Ovary (tissue), 9 donors: ENCODE measurements around the gene CARMIL1. TPM values are rescaled to one million over a fixed set of nuclear protein-coding genes. Genes with fewer than 3 reads are reported as not detected.

Source experiments
- DNase-seq, 5 donors: peaks; one replicate each; pipeline ENCODE4 v3.0.0-alpha.2; 2019 to 2020
- H3K27ac ChIP-seq, 2 donors: fragments of 200-600 bp; one replicate each; pipeline versions ENCODE4 v1.5.1 to v1.8.0; 2019 to 2022
- H3K27me3 ChIP-seq: fragments of 200-600 bp; one replicate; pipeline ENCODE4 v1.8.0; 2022
- H3K36me3 ChIP-seq: fragments of 200-600 bp; sonication (generic); one replicate; pipeline ENCODE4 v1.5.1; 2019
- H3K4me1 ChIP-seq: one replicate; pipeline ENCODE4 v1.8.1; 2013; ENCODE audit warnings: mild to moderate bottlenecking, moderate library complexity; ENCODE audit not compliant: insufficient read depth
- H3K4me3 ChIP-seq: fragments of 200-600 bp; sonication (generic); one replicate; pipeline ENCODE4 v1.5.1; 2017
- H3K9me3 ChIP-seq, 2 donors: fragments of 200-600 bp in 1 of 2; sonication (generic) in 1 of 2; one replicate each; pipeline versions ENCODE4 v1.5.1 to v1.8.1; 2013 to 2019; ENCODE audit warnings: mild to moderate bottlenecking in 1 of 2, moderate library complexity in 1 of 2
- CTCF ChIP-seq, 3 donors: fragments of 450-650 bp in 2 of 3; fragments of 200-600 bp in 1 of 3; IDR thresholded peaks; one replicate each; pipeline versions ENCODE4 v1.5.1 to v1.8.0; 2016 to 2022; ENCODE audit warnings: antibody characterized with exemption in 3 of 3, mild to moderate bottlenecking in 1 of 3
- EP300 ChIP-seq: sonication (generic); formaldehyde crosslinking; IDR thresholded peaks from one replicate; pipeline ENCODE4 v1.6.1; 2017; ENCODE audit warnings: antibody characterized with exemption
- POLR2A ChIP-seq: fragments of 450-650 bp; IDR thresholded peaks from one replicate; pipeline ENCODE4 v1.6.1; 2017; ENCODE audit warnings: antibody characterized with exemption, mild to moderate bottlenecking, moderate library complexity
- WGBS, 3 donors: extraction: QIAGEN DNeasy Blood & Tissue Kit in 1 of 3; methylation state at CpG; one replicate each; pipeline versions ENCODE4 v1.1.5 to v1.1.7; 2013 to 2017; 5-methylcytosine and 5-hydroxymethylcytosine counted together
- intact Hi-C, 4 donors: fragments of 100-400 bp; cut with DNase I; formaldehyde crosslinking; loops; one replicate each; pipeline versions ENCODE4 v1.11.0 to v1.15.1; 2022 to 2023
- polyA plus RNA-seq, 2 donors: library from polyadenylated mRNA; stranded (reverse); fragments of 200-250 nt in 1 of 2; fragments of 350-450 nt in 1 of 2; fragmentation: Illumina TruSeq in 1 of 2; extraction: RNeasy Lipid Tissue Mini Kit (QIAGEN cat#74804) in 1 of 2; gene quantifications; one replicate each; pipeline ENCODE4 v1.2.3, GENCODE V29; 2013 to 2014
- total RNA-seq, 7 donors: library from RNA; depleted of rRNA in 2 of 7; stranded (reverse); fragments of >200 nt in 2 of 7; fragmentation: NEBNext Ultra II Directional in 3 of 7; extraction: Animal tissue kit (Norgen Biotek cat#: 25700) in 3 of 7; gene quantifications; one replicate each; pipeline versions ENCODE4 v1.1.0 to v1.2.4, GENCODE V29; 2016 to 2023
- donor health status: DM: no; HTN: no; CAD: no; lungs with moderate emphysema.
- donor health status: DM: no; HTN: no; CAD: no.
- donor health status: Bipolar disorder and iron deficiency.
- donor health status: DM: yes; HTN: yes; CAD: no.
- donor health status: DM: no; HTN: no; CAD: no.
- donor health status: DM: yes; HTN: yes; CAD: no.

The CARMIL1 gene
- total and polyA plus RNA-seq, 9 donors, result 6.4 to 25.6 (median 16.8) TPM

DNA sequence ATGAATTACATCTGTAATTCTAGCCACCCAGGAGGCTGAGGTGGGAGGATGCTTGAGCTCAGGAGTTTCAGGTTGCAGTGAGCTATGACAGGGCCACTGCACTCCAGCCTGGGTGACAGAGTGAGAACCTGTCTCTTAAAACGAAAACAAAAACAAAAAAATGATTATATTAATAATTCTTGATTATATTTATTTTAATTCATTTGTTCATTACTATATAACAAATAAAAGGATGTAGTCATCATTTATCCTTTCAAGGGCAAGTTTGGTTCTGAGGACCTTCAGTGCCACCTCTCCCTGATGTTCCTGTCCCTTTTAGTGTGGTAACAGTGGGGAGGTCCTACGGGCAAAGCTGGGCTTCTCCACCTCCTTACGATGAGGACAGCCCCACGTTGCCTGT is 205.7 kb downstream of the CARMIL1 start:
- WGBS, 3 donors, result 89 to 94% (median 90%) methylated on average over 4 of the region's 4 CpGs
- Histone ChIP-seq H3K27ac (no peak overlapping the region), H3K9me3 (no peaks in the 10 kb centered on the region), H3K4me1 (peaks cover under 1% of the 10 kb centered on the region), H3K36me3 (no peaks in the 10 kb centered on the region), H3K27me3 (no peaks in the 10 kb centered on the region), H3K4me3 (no peak overlapping the region)
- DNase-seq, result no peak
- no peak for TF ChIP-seq EP300
- intact Hi-C loops, result no loop called here

GRCh38 chr6:25485821-25486534 is 206.8 kb downstream of the CARMIL1 start:
- H3K9me3 ChIP-seq, result no peaks in the 10 kb centered on the region
- no peaks in the 10 kb centered on the region for H3K27me3 ChIP-seq
- H3K4me1 ChIP-seq, result peaks cover 2% of the 10 kb centered on the region
- TF ChIP-seq EP300 (no peak), POLR2A (no peak), CTCF (IDR thresholded peaks at IDR 0.05) (no peak)
- WGBS, 3 donors, result 47 to 56% (median 50%) methylated on average over 8 of the region's 8 CpGs
- H3K27ac ChIP-seq, result no peak overlapping the region
- intact Hi-C loops, result no loop called here
- H3K36me3 ChIP-seq, result no peaks in the 10 kb centered on the region
- peak in 2 of 5 donors; percentile 32 to 39 for DNase-seq
- H3K4me3 ChIP-seq, result no peak overlapping the region

GRCh38 chr6:25486550-25486949 is 207.4 kb downstream of the CARMIL1 start:
- Histone ChIP-seq H3K4me3 (no peak overlapping the region), H3K27ac (no peak overlapping the region), H3K9me3 (no peaks in the 10 kb centered on the region), H3K36me3 (no peaks in the 10 kb centered on the region), H3K4me1 (peaks cover 2% of the 10 kb centered on the region), H3K27me3 (no peaks in the 10 kb centered on the region)
- 60 to 73% (median 63%) methylated on average over 3 of the region's 3 CpGs for WGBS, 3 donors
- intact Hi-C loops, result no loop called here
- TF ChIP-seq CTCF (IDR thresholded peaks at IDR 0.05) (no peak), POLR2A (no peak)
- DNase-seq, result no peak

DNA sequence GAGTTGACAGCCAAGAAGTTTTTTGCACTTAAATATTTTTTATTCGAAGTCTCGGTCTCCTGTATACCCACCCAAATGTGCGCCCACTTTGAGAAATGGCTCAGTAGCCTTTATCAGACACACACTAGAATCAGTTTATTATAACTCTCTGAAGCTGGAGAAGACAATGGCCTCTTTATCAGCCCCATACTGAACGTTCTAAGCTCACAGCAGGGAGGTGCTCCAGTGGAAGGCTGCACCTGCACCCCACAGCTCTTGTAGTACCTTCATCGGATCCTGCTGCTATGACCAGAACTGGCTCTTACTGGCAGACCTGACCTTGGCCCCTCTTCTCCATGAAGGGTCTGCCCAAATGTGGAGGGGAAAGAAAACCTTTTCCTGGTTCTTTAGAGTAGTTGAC is 207.8 kb downstream of the CARMIL1 start:
- H3K36me3 ChIP-seq, result no peaks in the 10 kb centered on the region
- TF ChIP-seq CTCF (IDR thresholded peaks at IDR 0.05) (no peak), EP300 (no peak), POLR2A (no peak)
- intact Hi-C loops, result no loop called here
- no peaks in the 10 kb centered on the region for H3K27me3 ChIP-seq
- no peak overlapping the region for H3K27ac ChIP-seq
- WGBS, 3 donors, result 87 to 94% (median 94%) methylated on average over 5 of the region's 5 CpGs
- peaks cover 2% of the 10 kb centered on the region for H3K4me1 ChIP-seq
- H3K4me3 ChIP-seq, result no peak overlapping the region
- no peaks in the 10 kb centered on the region for H3K9me3 ChIP-seq
- DNase-seq, result no peak

- Histone ChIP-seq H3K4me1 (peaks cover 2% of the 10 kb centered on the region), H3K27me3 (no peaks in the 10 kb centered on the region), H3K9me3 (no peaks in the 10 kb centered on the region), H3K36me3 (no peaks in the 10 kb centered on the region), H3K27ac (no peak overlapping the region), H3K4me3 (no peak overlapping the region)
- DNase-seq, result no peak
- intact Hi-C loops, result no loop called here
- TF ChIP-seq EP300 (no peak), CTCF (IDR thresholded peaks at IDR 0.05) (no peak), POLR2A (no peak)
- 97 to 98% (median 97%) methylated on average over 3 of the region's 3 CpGs for WGBS, 3 donors
Observed at GRCh38 chr6:25488156-25488555, 209.0 kb downstream of the CARMIL1 start.
